GM20431 (cell line): ENCODE measurements around the gene RNASE7.

ENCODE experiments used
- in situ Hi-C: fragments of 300-500 bp; cut with MseI, MboI; formaldehyde crosslinking; loops from one replicate; pipeline ENCODE4 v1.15.0; 2020; ENCODE audit warnings: low sequenced_read_pairs; ENCODE audit not compliant: unreplicated experiment

RNASE7 gene

DNA sequence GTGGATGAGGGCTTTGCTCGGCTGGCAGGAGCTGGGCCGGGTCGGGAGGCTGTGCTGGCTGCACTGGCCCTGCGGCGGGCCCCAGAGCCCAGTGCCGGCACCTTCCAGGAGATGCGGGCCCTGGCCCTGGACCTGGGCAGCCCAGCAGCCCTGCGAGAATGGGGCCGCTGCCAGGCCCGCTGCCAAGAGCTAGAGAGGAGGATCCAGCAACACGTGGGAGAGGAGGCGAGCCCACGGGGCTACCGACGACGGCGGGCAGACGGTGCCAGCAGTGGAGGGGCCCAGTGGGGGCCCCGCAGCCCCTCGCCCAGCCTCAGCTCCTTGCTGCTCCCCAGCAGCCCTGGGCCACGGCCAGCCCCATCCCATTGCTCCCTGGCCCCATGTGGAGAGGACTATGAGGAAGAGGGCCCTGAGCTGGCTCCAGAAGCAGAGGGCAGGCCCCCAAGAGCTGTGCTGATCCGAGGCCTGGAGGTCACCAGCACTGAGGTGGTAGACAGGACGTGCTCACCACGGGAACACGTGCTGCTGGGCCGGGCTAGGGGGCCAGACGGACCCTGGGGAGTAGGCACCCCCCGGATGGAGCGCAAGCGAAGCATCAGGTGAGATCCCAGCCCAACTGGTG, 39.5 kb downstream of the RNASE7 start:
- in situ Hi-C loops: no loop called here

- in situ Hi-C loops: no loop called here
Observed at GRCh38 chr14:21083565-21084325, 41.6 kb downstream of the RNASE7 start.

DNA sequence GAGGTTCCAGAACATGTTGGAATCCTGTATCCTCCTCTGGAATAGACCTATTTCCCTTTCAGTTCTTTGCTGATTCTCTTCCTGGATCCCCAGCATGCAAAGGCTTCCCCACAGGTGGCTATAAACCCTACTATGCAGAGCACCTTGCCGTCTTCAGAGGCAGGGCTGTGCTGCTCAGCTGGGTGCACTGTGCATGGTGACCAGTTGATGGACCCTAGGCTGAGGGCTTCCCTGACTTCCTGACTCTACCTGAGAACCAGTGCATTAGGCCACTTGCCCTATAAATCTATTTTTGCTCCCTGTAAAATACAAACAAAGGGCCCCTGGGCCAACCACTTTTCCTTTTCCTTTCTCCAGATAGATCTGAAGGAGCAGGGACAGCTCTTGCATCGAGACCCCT, 42.2 kb downstream of the RNASE7 start:
- in situ Hi-C loops: no loop called here

GRCh38 chr14:21084998-21085853, 43.1 kb downstream of the RNASE7 start:
- in situ Hi-C loops: no loop called here

DNA sequence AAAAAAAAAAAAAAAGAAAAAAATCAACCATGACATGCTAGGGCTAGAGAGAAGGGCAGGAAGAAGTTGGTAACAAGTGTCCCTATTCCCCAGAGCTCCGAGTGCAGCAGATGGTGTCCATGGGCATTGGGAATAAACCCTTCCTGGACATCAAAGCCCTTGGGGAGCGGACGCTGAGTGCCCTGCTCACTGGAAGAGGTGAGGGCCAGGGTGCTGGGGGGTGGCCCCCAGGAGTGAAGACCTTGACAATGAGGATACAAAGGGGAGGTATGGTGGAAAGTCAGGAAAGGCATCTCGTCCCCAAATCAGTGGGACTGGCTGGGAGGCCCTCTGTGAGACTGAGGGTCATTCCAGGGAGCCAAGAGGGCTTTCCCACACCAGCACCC, 44.7 kb downstream of the RNASE7 start:
- in situ Hi-C loops: no loop called here

DNA sequence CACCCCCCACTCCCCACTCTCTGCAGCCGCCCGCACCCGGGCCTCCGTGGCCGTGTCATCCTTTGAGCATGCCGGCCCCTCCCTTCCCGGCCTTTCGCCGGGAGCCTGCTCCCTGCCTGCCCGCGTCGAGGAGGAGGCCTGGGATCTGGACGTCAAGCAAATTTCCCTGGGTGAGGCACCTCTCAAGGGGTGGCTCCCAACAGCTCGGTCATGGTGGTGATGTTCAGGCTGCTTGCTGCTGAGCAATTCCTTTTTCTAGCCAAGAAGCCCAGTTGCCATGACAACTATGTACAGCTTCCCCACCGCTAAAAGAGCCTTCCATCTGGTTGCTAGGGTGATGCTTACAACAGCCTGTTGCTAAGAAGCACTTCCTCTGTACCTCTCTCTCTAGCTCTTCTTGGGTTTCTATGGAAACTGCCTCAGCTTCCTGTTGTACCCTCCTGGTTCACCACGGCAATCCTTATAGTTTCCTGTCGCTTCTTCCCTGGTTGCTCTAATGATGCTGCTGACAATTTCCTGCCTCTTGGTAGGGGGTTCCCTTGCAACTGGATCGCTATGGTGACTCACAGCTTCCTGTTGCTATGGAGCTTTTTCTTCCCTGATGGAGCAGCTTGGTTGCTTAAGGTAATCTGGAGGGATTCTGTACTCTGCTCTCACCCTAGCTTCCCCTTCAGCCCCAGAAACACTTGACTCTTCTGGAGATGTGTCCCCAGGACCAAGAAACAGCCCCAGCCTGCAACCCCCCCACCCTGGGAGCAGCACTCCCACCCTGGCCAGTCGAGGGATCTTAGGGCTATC, 45.3 kb downstream of the RNASE7 start:
- in situ Hi-C loops: no loop called here

- in situ Hi-C loops: no loop called here
Observed at GRCh38 chr14:21088687-21089086, 46.5 kb downstream of the RNASE7 start.

DNA sequence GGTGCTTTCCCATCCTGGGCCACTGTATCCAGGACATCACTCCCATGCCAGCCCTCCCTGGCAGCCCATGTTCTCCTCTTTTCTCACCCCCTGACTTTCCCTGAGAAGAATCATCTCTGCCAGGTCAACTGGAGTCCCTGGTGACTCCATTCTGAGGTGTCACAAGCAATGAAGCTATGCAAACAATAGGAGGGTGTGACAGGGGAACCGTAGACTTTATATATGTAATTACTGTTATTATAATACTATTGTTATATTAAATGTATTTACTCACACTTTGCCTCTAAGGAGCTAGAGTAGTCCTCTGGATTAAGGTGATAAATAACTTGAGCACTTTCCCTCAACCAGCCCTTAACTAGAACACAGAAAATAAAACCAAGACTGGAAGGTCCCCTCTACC, 47.1 kb downstream of the RNASE7 start:
- in situ Hi-C loops: no loop called here

GRCh38 chr14:21089877-21090193, 47.7 kb downstream of the RNASE7 start:
- in situ Hi-C loops: no loop called here

DNA sequence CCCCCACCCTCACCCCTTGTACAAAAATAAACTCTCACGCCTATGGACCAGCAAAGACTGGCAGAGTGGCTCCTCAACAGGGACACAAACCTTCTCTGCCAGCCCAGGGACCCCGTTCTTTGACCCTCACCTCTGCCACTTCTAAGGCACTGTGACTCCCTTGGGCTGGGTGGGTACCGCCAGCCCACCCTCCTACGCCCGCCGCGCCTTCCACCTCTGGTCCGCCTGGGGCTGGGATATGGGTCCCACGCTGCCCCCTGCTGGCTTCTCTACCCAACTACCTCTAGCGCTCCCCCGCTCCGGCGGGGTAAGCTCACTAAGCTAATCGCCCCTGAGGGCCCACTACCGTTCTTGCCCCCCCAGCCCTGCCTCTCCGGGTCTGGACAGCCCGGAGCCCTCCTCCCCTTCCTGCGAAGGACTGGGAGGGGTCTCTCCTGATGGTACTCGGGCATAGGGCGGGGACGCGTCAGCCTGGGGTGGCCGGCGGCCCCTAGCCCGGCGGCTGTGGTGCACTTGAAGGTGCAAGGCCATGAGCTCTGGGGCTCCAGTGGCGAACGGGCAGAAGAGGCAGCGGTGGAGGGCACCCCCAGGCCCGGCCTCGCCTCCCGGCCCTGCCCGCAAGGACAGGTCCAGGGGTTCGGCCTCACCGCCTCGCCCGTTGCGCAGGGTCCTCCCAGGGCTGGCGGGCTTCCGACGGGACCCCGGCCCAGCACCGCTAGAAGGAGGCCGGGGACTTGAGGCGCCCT, 48.2 kb downstream of the RNASE7 start:
- in situ Hi-C loops: no loop called here

- in situ Hi-C loops: no loop called here
Observed at GRCh38 chr14:21090940-21091663, 48.9 kb downstream of the RNASE7 start.

DNA sequence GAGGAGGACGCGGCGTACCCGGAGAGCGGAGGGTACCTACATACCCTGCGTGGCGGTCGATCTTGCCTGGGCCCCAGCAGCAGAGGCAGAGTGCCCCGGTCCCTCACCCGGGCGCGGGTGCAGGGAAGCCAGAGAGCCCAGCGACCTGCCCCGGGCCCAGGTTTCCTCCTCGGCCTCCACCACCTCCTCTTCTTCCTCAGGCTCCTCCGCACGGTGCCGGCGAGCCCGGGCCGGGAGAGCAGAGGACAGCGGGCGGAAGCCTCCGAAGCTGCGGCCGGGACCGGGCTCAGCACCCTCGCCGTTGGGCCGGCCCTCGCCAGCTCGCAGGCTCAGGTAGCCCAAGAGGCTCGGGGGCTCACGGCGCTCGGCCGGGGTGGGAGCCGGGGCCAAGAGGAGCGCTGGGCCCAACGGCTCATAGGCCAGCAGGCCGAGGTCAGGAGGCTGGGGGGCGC, 49.7 kb downstream of the RNASE7 start:
- in situ Hi-C loops: no loop called here

DNA sequence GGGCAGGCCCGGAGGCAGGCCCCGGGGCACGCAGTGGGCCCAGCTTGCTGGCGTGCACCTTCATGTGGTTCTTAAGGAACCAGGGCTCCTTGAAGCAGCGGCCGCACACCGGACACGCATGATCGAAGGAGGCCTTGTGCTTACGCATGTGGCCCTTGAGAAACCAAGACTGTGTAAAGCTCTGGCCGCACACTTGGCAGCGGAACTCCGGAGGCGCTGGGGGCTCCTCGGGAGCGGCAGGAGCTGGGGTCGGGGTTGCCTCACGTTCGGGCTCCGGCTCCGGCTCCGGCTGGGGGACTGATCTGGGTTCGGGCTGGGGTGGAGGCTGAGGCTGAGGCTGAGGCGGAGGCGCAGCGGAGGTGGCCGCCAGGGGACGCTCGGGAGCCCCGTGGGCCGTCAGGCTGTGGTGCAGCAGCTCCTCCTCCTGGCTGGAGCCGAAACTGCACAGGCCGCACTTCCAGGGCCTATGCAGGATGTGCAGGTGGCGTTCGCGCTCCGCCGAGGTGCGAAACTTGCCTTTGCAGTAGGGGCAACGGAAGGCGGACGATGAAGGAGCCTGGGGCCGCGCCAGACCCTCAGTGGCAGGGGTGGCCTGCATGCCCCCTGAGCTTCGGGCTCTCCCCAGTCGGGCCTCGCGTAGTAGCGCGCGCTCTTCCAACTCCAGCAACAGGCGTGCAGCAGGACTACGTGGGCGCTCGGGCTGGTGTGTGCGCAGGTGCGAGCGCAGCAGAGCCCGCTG, 50.3 kb downstream of the RNASE7 start:
- in situ Hi-C loops: no loop called here

DNA sequence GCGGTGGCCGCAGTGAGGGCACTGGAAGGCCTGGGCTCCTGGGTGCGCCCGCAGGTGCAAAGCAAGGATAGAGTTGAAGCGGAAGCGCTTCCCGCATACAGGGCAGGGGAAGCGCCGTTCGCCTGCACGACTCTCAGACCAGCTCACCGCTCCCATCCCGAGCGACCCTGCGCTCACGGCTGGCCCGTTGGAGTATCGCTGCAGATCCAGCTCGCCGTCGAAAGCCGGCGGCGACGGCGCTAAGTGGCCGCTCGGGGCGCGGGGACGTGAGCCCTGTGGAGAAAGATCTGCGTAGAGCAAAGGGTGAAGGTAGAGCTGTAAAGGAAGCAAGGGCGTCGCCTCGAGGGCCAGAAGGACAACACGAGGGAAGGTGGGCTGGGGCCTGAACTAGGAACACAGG, 50.9 kb downstream of the RNASE7 start:
- in situ Hi-C loops: no loop called here
